GM18870 (cell line): ENCODE data around the gene IZUMO2.

ENCODE experiments used
- ATAC-seq: cut with Tn5 transposase; IDR thresholded peaks from one replicate; pipeline ENCODE4 v1.9.1; 2021; ENCODE audit warnings: moderate library complexity; ENCODE audit not compliant: unreplicated experiment

The IZUMO2 gene

GRCh38 chr19:50162988-50163387 is at the start of gene IZUMO2:
Gene IZUMO2 (minus strand): TSS chr19:50163281. CDS start chr19:50163194, 87 bp downstream.
- no peak for ATAC-seq

- ATAC-seq, result no peak
Measured at GRCh38 chr19:50210425-50210824, 47.3 kb upstream of the IZUMO2 start.

- no peak for ATAC-seq
Measured at GRCh38 chr19:50209131-50209530, 46.0 kb upstream of the IZUMO2 start.

DNA sequence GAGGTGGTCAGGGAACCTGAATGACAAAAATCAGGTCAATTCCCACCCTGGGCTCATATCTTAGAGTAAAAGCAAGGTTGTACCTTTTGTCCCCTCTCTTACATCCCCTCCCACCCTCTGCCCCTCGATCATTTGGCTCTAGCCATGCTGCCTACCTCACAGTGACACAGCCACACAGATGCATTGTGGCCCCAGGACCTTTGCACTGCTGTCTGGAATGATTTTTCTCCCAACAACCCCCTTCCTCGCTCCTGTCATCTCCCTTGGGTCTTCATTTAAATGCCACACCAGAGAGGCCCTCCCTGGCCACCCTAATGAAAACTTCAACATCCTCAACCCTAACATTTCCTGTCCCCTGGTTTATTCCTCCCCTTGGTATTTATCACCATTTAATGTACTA is 44.6 kb upstream of the IZUMO2 start:
- ATAC-seq, result no peak

GRCh38 chr19:50206191-50206590 is 43.1 kb upstream of the IZUMO2 start:
- ATAC-seq, result no peak

DNA sequence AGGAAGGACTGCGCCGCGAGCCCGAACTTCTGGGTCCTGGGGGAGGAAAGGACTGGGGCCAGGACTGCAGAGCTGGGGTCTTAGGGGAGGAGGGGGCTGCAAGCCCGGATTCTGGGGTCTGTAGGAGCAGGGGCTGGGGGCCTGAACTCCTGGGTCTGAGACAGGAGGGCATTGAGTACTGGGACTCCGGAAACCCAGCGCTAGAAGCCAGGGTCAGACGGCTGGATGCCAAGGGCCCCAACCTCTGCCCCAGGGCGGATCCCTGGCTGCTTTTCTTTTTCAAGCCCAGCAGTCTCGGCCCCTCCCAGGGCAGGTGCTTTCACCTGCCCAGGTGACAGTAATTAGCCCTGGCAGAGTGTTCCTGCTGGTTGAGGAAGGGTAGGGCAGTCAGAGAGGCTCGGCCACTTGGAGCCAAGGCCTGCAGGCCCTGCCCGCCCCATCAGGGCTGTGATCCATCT is 42.6 kb upstream of the IZUMO2 start:
- no peak for ATAC-seq

GRCh38 chr19:50204811-50205675 is 42.0 kb upstream of the IZUMO2 start:
- ATAC-seq, result no peak

GRCh38 chr19:50204081-50204428 is 41.0 kb upstream of the IZUMO2 start:
- no peak for ATAC-seq

GRCh38 chr19:50203281-50204080 is 40.4 kb upstream of the IZUMO2 start, which contains the start of gene MYH14:
Gene MYH14 (plus strand): TSS chr19:50203622. CDS start chr19:50210366, 6,744 bp downstream.
- no peak for ATAC-seq

DNA sequence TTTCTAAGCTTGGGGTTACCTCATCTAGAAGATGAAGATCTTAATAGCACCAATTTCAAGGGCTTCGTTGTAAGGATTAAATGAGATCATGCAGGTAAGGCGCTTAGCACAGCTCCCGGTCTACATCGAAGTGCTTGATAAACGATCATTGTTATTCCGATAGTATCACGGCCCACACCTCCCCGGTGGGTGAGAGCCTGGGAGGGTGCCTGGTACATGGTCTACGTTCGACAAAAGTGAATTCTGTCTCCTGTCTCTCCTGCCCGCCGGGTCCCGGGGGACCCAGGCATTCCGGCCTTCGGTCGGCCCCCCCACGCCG is 39.8 kb upstream of the IZUMO2 start:
- ATAC-seq, result no peak

DNA sequence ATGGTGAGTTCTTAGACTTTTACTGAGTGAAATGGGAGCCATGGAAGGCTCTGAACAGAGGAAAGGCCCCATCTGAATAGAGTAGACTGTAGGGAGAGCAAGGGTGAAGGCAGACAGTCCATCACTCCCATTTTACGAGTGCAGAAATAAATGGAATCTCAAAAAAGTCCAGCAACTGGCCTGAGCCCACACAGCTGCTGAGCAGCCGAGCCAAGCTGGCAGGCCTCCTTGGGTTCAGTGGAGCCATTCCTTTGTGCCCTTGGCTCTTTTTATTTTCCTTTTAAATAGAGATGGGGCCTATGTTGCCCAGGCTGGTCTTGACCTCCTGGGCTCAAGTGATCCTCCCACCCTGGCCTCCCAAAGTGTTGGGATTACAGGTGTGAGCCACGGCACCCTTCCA is 39.3 kb upstream of the IZUMO2 start:
- ATAC-seq, result no peak

GRCh38 chr19:50199259-50199555 is 36.1 kb upstream of the IZUMO2 start:
- no peak for ATAC-seq

- ATAC-seq, result no peak
Measured at GRCh38 chr19:50198431-50199258, 35.6 kb upstream of the IZUMO2 start.

GRCh38 chr19:50197348-50197747 is 34.3 kb upstream of the IZUMO2 start:
- ATAC-seq, result no peak

- no peak for ATAC-seq
Measured at GRCh38 chr19:50196322-50196932, 33.3 kb upstream of the IZUMO2 start.

DNA sequence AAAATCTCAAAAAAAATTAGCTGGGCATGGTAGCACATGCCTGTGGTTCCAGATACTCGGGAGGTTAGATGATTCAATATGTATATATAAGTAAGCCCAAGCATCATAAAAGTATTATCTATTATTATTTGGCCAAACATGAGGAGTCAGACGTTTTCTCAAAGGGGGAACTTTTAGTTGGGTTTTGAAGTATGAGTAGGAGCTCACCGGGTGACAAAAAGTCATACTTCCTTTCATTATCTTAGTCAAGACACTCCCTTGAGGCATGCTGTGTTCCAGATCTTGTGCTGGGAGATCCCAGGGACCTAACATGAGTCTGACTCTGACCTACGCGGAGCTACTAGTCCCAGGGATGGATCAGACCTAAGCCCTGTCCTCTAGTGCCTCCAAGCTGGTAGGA is 32.1 kb upstream of the IZUMO2 start:
- ATAC-seq, result no peak

GRCh38 chr19:50192463-50193211 is 29.6 kb upstream of the IZUMO2 start:
- ATAC-seq, result no peak

GRCh38 chr19:50191216-50191615 is 28.1 kb upstream of the IZUMO2 start:
- ATAC-seq, result no peak

GRCh38 chr19:50190439-50190891 is 27.4 kb upstream of the IZUMO2 start:
- ATAC-seq, result no peak

DNA sequence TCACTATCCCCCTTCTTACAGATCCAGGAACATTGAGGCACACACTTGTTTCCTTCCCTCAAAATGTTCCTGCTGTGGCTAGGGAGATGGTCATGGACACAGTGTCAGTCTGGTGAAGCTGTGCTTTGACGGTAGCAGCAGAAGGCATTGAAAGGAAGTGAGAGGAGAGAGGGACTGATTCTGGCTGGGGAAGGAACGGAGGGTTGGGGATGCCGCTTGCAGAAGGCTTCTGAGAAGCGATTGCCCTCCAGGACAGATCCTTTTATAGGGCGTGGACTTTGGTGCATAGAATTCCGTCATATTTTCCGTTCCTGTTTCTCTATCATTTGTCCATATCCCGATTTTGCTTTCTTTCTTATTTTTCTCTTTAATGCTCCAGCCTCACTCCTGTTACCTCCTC is 26.2 kb upstream of the IZUMO2 start:
- no peak for ATAC-seq
